ENCODE measurements around the gene PEAK1.
"Not testable (repeated sequence)": the region's sequence is repeated elsewhere in the genome, so short reads cannot be mapped to it uniquely, and the experiment has no call there.

Gene PEAK1

GRCh38 chr15:77187751-77188464 is 232.0 kb downstream of the PEAK1 start:
- no peaks in the 10 kb centered on the region for H3K9me3 ChIP-seq (ENCODE audit: control insufficient read depth in 2 of 2, low read length in 2 of 2)
- H3K9ac ChIP-seq (ENCODE audit: low read length in 2 of 2) = no peak overlapping the region
- H3K27ac ChIP-seq (ENCODE audit: low read length) = no peak overlapping the region
- H3K4me1 ChIP-seq (ENCODE audit: control insufficient read depth, insufficient read depth, low read length) = no peaks in the 10 kb centered on the region
- no peak overlapping the region for H3K4me3 ChIP-seq (ENCODE audit: low read length in 2 of 2)
- no peaks in the 10 kb centered on the region for H3K27me3 ChIP-seq (ENCODE audit: control insufficient read depth in 1 of 2, insufficient read depth in 2 of 2, low read length in 2 of 2)
- H3K36me3 ChIP-seq (ENCODE audit: control insufficient read depth in 2 of 2, insufficient read depth in 2 of 2, low read length in 2 of 2) = no peaks in the 10 kb centered on the region

GRCh38 chr15:77186594-77187011 is 233.3 kb downstream of the PEAK1 start:
- H3K36me3 ChIP-seq (ENCODE audit: control insufficient read depth in 2 of 2, insufficient read depth in 2 of 2, low read length in 2 of 2) = peaks cover under 1 to 1% of the 10 kb centered on the region in 2 donors
- H3K27ac ChIP-seq (ENCODE audit: low read length) = no peak overlapping the region
- H3K4me1 ChIP-seq (ENCODE audit: control insufficient read depth, insufficient read depth, low read length) = no peaks in the 10 kb centered on the region
- no peaks in the 10 kb centered on the region for H3K9me3 ChIP-seq (ENCODE audit: control insufficient read depth in 2 of 2, low read length in 2 of 2)
- no peaks in the 10 kb centered on the region for H3K27me3 ChIP-seq (ENCODE audit: control insufficient read depth in 1 of 2, insufficient read depth in 2 of 2, low read length in 2 of 2)
- no peak overlapping the region for H3K9ac ChIP-seq (ENCODE audit: low read length in 2 of 2)
- no peak overlapping the region for H3K4me3 ChIP-seq (ENCODE audit: low read length in 2 of 2)

- Histone ChIP-seq H3K36me3 (ENCODE audit: control insufficient read depth in 2 of 2, insufficient read depth in 2 of 2, low read length in 2 of 2) (peaks cover 4 to 5% of the 10 kb centered on the region in 2 donors), H3K27me3 (ENCODE audit: control insufficient read depth in 1 of 2, insufficient read depth in 2 of 2, low read length in 2 of 2) (no peaks in the 10 kb centered on the region), H3K9me3 (ENCODE audit: control insufficient read depth in 2 of 2, low read length in 2 of 2) (no peaks in the 10 kb centered on the region), H3K4me3 (ENCODE audit: low read length in 2 of 2) (no peak overlapping the region), H3K27ac (ENCODE audit: low read length) (no peak overlapping the region), H3K9ac (ENCODE audit: low read length in 2 of 2) (no peak overlapping the region), H3K4me1 (ENCODE audit: control insufficient read depth, insufficient read depth, low read length) (no peaks in the 10 kb centered on the region)
Measured at GRCh38 chr15:77185242-77185785, 234.6 kb downstream of the PEAK1 start.

GRCh38 chr15:77184352-77184751 is 235.6 kb downstream of the PEAK1 start:
- H3K4me1 ChIP-seq (ENCODE audit: control insufficient read depth, insufficient read depth, low read length); H3K27ac ChIP-seq (ENCODE audit: low read length); H3K9ac ChIP-seq (ENCODE audit: low read length in 2 of 2); H3K36me3 ChIP-seq (ENCODE audit: control insufficient read depth in 2 of 2, insufficient read depth in 2 of 2, low read length in 2 of 2); H3K4me3 ChIP-seq (ENCODE audit: low read length in 2 of 2); H3K9me3 ChIP-seq (ENCODE audit: control insufficient read depth in 2 of 2, low read length in 2 of 2); H3K27me3 ChIP-seq (ENCODE audit: control insufficient read depth in 1 of 2, insufficient read depth in 2 of 2, low read length in 2 of 2): not testable (repeated sequence)

- Histone ChIP-seq H3K27me3 (ENCODE audit: control insufficient read depth in 1 of 2, insufficient read depth in 2 of 2, low read length in 2 of 2) (no peaks in the 10 kb centered on the region), H3K9ac (ENCODE audit: low read length in 2 of 2) (no peak overlapping the region), H3K36me3 (ENCODE audit: control insufficient read depth in 2 of 2, insufficient read depth in 2 of 2, low read length in 2 of 2) (peaks cover 4 to 10% of the 10 kb centered on the region in 2 donors), H3K9me3 (ENCODE audit: control insufficient read depth in 2 of 2, low read length in 2 of 2) (no peaks in the 10 kb centered on the region), H3K4me3 (ENCODE audit: low read length in 2 of 2) (no peak overlapping the region), H3K27ac (ENCODE audit: low read length) (no peak overlapping the region), H3K4me1 (ENCODE audit: control insufficient read depth, insufficient read depth, low read length) (no peaks in the 10 kb centered on the region)
Measured at GRCh38 chr15:77183066-77183465, 236.8 kb downstream of the PEAK1 start.

DNA sequence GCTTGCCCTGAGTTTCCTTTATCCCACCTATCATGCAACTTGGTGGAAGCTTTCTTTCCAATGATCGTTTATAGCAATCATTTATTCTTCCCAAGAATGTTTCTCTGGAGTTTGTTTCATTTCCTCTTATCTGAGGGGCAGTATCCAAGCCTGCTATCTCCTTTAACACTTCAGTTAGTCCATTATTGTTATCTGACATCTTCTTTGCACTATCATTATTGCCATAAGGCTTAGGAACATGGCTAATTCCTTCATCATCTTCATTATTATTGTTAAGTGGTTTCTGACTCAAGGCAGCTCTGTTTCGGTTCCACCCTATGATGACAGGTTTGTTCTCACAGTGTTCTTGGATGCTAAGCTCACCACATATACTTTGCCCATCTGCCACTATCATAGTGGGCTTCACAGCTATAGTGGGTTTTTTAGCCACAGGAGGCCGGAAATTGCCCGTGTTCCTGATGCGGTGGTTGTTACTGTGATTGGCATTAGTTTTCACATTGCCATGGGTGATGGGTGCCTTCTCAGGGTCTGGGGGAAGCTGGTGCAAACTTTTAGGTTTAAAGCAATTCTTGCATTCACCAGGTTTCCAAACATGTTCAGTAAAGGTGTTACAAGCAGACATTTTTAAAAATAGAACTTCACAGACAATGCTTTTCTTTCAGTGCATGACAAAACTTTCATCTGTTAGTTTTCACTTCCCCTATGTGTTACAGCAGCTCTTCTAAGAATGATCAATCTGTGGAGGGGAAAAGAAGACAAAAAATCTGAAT is 238.4 kb downstream of the PEAK1 start:
- Histone ChIP-seq H3K4me3 (ENCODE audit: low read length in 2 of 2) (no peak overlapping the region), H3K4me1 (ENCODE audit: control insufficient read depth, insufficient read depth, low read length) (no peaks in the 10 kb centered on the region), H3K27ac (ENCODE audit: low read length) (no peak overlapping the region), H3K9ac (ENCODE audit: low read length in 2 of 2) (no peak overlapping the region), H3K36me3 (ENCODE audit: control insufficient read depth in 2 of 2, insufficient read depth in 2 of 2, low read length in 2 of 2) (peaks cover 4 to 10% of the 10 kb centered on the region in 2 donors), H3K27me3 (ENCODE audit: control insufficient read depth in 1 of 2, insufficient read depth in 2 of 2, low read length in 2 of 2) (no peaks in the 10 kb centered on the region), H3K9me3 (ENCODE audit: control insufficient read depth in 2 of 2, low read length in 2 of 2) (no peaks in the 10 kb centered on the region)

- Histone ChIP-seq H3K4me1 (ENCODE audit: control insufficient read depth, insufficient read depth, low read length) (no peaks in the 10 kb centered on the region), H3K4me3 (ENCODE audit: low read length in 2 of 2) (no peak overlapping the region), H3K9ac (ENCODE audit: low read length in 2 of 2) (no peak overlapping the region), H3K36me3 (ENCODE audit: control insufficient read depth in 2 of 2, insufficient read depth in 2 of 2, low read length in 2 of 2) (peaks cover 4 to 10% of the 10 kb centered on the region in 2 donors), H3K27me3 (ENCODE audit: control insufficient read depth in 1 of 2, insufficient read depth in 2 of 2, low read length in 2 of 2) (no peaks in the 10 kb centered on the region), H3K9me3 (ENCODE audit: control insufficient read depth in 2 of 2, low read length in 2 of 2) (no peaks in the 10 kb centered on the region), H3K27ac (ENCODE audit: low read length) (no peak overlapping the region)
Measured at GRCh38 chr15:77180757-77181156, 239.1 kb downstream of the PEAK1 start.

DNA sequence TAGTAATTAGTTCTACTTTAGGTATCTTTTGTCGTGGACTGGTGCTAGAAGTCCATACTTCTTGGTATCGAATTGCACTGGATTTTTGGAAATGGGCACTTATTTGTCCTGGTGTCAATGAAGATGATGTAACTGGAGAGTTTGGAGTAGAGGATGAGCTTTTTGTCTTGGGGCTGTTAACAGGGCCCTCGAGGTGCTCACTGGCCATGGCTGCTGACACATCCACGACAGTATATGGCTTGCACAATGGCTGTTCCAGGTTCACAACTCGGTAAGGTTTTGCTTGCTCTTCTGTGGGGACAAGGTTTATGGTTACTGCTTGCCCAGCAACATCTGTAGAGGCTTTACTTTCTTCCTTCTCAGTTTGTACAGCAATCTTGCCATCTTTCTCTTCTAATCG is 239.6 kb downstream of the PEAK1 start:
- H3K27ac ChIP-seq (ENCODE audit: low read length) = no peak overlapping the region
- H3K4me3 ChIP-seq (ENCODE audit: low read length in 2 of 2) = no peak overlapping the region
- no peaks in the 10 kb centered on the region for H3K4me1 ChIP-seq (ENCODE audit: control insufficient read depth, insufficient read depth, low read length)
- H3K9ac ChIP-seq (ENCODE audit: low read length in 2 of 2) = no peak overlapping the region
- no peaks in the 10 kb centered on the region for H3K9me3 ChIP-seq (ENCODE audit: control insufficient read depth in 2 of 2, low read length in 2 of 2)
- no peaks in the 10 kb centered on the region for H3K27me3 ChIP-seq (ENCODE audit: control insufficient read depth in 1 of 2, insufficient read depth in 2 of 2, low read length in 2 of 2)
- peaks cover 4 to 10% of the 10 kb centered on the region in 2 donors for H3K36me3 ChIP-seq (ENCODE audit: control insufficient read depth in 2 of 2, insufficient read depth in 2 of 2, low read length in 2 of 2)

DNA sequence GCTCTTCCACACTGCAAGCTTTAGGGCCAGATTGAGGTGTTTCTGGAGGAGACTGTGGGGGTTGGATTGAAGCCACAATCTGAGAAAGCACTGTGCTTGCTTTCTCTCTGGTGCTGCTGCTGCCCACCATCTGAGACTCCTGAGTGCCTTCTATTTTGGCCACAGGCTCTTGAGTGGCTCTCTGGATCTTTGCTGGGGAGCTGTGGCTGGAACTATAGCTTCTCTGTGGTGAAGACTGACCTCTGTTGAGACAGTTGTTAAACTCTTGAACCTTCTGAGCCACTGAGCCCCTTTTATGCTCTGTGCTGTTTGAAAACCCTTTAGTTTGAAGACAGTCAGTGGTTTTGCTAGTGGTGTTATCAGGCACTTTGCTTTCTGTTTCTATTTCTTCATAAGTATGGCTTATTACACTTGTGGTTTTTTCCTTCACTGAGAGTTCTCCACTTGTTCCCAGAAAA is 240.3 kb downstream of the PEAK1 start:
- Histone ChIP-seq H3K4me3 (ENCODE audit: low read length in 2 of 2) (no peak overlapping the region), H3K36me3 (ENCODE audit: control insufficient read depth in 2 of 2, insufficient read depth in 2 of 2, low read length in 2 of 2) (peaks cover 4 to 10% of the 10 kb centered on the region in 2 donors), H3K4me1 (ENCODE audit: control insufficient read depth, insufficient read depth, low read length) (no peaks in the 10 kb centered on the region), H3K27ac (ENCODE audit: low read length) (no peak overlapping the region), H3K27me3 (ENCODE audit: control insufficient read depth in 1 of 2, insufficient read depth in 2 of 2, low read length in 2 of 2) (no peaks in the 10 kb centered on the region), H3K9me3 (ENCODE audit: control insufficient read depth in 2 of 2, low read length in 2 of 2) (no peaks in the 10 kb centered on the region), H3K9ac (ENCODE audit: low read length in 2 of 2) (no peak overlapping the region)

GRCh38 chr15:77178411-77178810 is 241.5 kb downstream of the PEAK1 start:
- H3K4me1 ChIP-seq (ENCODE audit: control insufficient read depth, insufficient read depth, low read length) = no peaks in the 10 kb centered on the region
- H3K36me3 ChIP-seq (ENCODE audit: control insufficient read depth in 2 of 2, insufficient read depth in 2 of 2, low read length in 2 of 2) = peaks cover 4 to 10% of the 10 kb centered on the region in 2 donors
- H3K27ac ChIP-seq (ENCODE audit: low read length) = no peak overlapping the region
- H3K4me3 ChIP-seq (ENCODE audit: low read length in 2 of 2) = no peak overlapping the region
- no peak overlapping the region for H3K9ac ChIP-seq (ENCODE audit: low read length in 2 of 2)
- no peaks in the 10 kb centered on the region for H3K9me3 ChIP-seq (ENCODE audit: control insufficient read depth in 2 of 2, low read length in 2 of 2)
- H3K27me3 ChIP-seq (ENCODE audit: control insufficient read depth in 1 of 2, insufficient read depth in 2 of 2, low read length in 2 of 2) = no peaks in the 10 kb centered on the region

DNA sequence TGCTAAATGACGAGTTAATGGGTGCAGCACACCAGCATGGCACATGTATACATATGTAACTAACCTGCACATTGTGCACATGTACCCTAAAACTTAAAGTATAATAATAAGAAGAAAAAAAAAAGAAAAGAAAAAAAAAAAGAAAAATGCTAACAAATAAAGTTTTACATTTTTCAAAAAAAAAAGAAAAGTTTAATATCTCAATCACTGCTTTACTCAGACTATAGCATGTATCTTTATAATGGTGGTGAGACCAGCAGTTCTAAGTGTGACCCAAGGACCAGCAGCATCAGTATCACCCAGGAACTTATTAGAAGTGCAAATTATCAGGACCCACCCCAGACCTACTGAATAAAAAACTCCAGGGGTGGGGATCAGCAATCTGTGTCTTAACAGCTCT is 243.8 kb downstream of the PEAK1 start:
- not testable (repeated sequence) for H3K9me3 ChIP-seq (ENCODE audit: control insufficient read depth in 2 of 2, low read length in 2 of 2); H3K4me1 ChIP-seq (ENCODE audit: control insufficient read depth, insufficient read depth, low read length); H3K4me3 ChIP-seq (ENCODE audit: low read length in 2 of 2); H3K27ac ChIP-seq (ENCODE audit: low read length); H3K36me3 ChIP-seq (ENCODE audit: control insufficient read depth in 2 of 2, insufficient read depth in 2 of 2, low read length in 2 of 2); H3K9ac ChIP-seq (ENCODE audit: low read length in 2 of 2); H3K27me3 ChIP-seq (ENCODE audit: control insufficient read depth in 1 of 2, insufficient read depth in 2 of 2, low read length in 2 of 2)
